ENCODE results near the gene NOS1AP. TPM values are rescaled to one million over a fixed set of nuclear protein-coding genes. Genes with fewer than 3 reads are reported as not detected.

NOS1AP gene
- total RNA-seq, 4 donors from 2014 or later, result 0.31 to 12.7 (median 1.7) TPM

- H3K27ac ChIP-seq, result no peak overlapping the region
- no peaks in the 10 kb centered on the region for H3K9me3 ChIP-seq
- intact Hi-C loops (cut with DNase I), result no loop called here
- H3K27me3 ChIP-seq, result no peaks in the 10 kb centered on the region
- WGBS, 2 donors, result 85 to 95% methylated on average over 3 of the region's 3 CpGs
- no peak overlapping the region for H3K4me3 ChIP-seq
- peaks cover 0 to 34% (median 11%) of the 10 kb centered on the region in 3 donors for H3K4me1 ChIP-seq
- no peak for DNase-seq
- no peaks in the 10 kb centered on the region for H3K36me3 ChIP-seq
- TF ChIP-seq CTCF (IDR thresholded peaks at IDR 0.05) (no peak), POLR2A (IDR thresholded peaks at IDR 0.05) (no peak)
Observed at GRCh38 chr1:162370721-162371120, 301.2 kb downstream of the NOS1AP start.

GRCh38 chr1:162371611-162372010 is 302.1 kb downstream of the NOS1AP start:
- Histone ChIP-seq H3K27me3 (no peaks in the 10 kb centered on the region), H3K9me3 (no peaks in the 10 kb centered on the region), H3K4me3 (no peak overlapping the region), H3K36me3 (no peaks in the 10 kb centered on the region), H3K4me1 (peaks cover 0 to 25% (median 8%) of the 10 kb centered on the region in 3 donors), H3K27ac (peak overlapping the region in 2 of 4 donors; percentile 18 to 22)
- DNase-seq, result no peak
- TF ChIP-seq CTCF (IDR thresholded peaks at IDR 0.05), result no peak
- no peak for TF ChIP-seq POLR2A (IDR thresholded peaks at IDR 0.05)
- intact Hi-C loops (cut with DNase I), result no loop called here
- WGBS, 2 donors, result 71 to 72% methylated on average over 6 of the region's 6 CpGs

- Histone ChIP-seq H3K4me3 (no peak overlapping the region), H3K27me3 (no peaks in the 10 kb centered on the region), H3K36me3 (no peaks in the 10 kb centered on the region), H3K4me1 (peaks cover 0 to 19% (median 8%) of the 10 kb centered on the region in 3 donors), H3K27ac (peak overlapping the region in 2 of 4 donors; percentile 18 to 22), H3K9me3 (no peaks in the 10 kb centered on the region)
- TF ChIP-seq POLR2A (IDR thresholded peaks at IDR 0.05) (no peak), CTCF (IDR thresholded peaks at IDR 0.05) (no peak)
- intact Hi-C loops (cut with DNase I), result no loop called here
- DNase-seq, result no peak
- WGBS, 2 donors, result 55 to 64% methylated on average over 10 to 12 of the region's 13 CpGs
Observed at GRCh38 chr1:162372159-162373071, 302.9 kb downstream of the NOS1AP start.

GRCh38 chr1:162373072-162373427 is 303.6 kb downstream of the NOS1AP start:
- no peak for TF ChIP-seq POLR2A (IDR thresholded peaks at IDR 0.05)
- TF ChIP-seq CTCF (IDR thresholded peaks at IDR 0.05), result no peak
- no peak overlapping the region for H3K4me3 ChIP-seq
- H3K27ac ChIP-seq, result no peak overlapping the region
- H3K4me1 ChIP-seq, result peaks cover 0 to 19% (median 8%) of the 10 kb centered on the region in 3 donors
- H3K36me3 ChIP-seq, result no peaks in the 10 kb centered on the region
- no peaks in the 10 kb centered on the region for H3K27me3 ChIP-seq
- 60 to 89% methylated on average over 1 of the region's 1 CpG for WGBS, 2 donors
- no peaks in the 10 kb centered on the region for H3K9me3 ChIP-seq
- intact Hi-C loops (cut with DNase I), result no loop called here
- DNase-seq, result no peak

- WGBS, 2 donors, result 77 to 92% methylated on average over 4 to 6 of the region's 8 CpGs
Observed at GRCh38 chr1:162373541-162374260, 304.2 kb downstream of the NOS1AP start.

More at GRCh38 chr1:162373541-162374260, 304.2 kb downstream of the NOS1AP start:
- no peak overlapping the region for H3K27ac ChIP-seq
- H3K36me3 ChIP-seq, result no peaks in the 10 kb centered on the region
- intact Hi-C loops (cut with DNase I), result no loop called here
- H3K27me3 ChIP-seq, result no peaks in the 10 kb centered on the region
- no peaks in the 10 kb centered on the region for H3K9me3 ChIP-seq
- TF ChIP-seq POLR2A (IDR thresholded peaks at IDR 0.05) (no peak), CTCF (IDR thresholded peaks at IDR 0.05) (no peak)
- peaks cover 0 to 19% (median 8%) of the 10 kb centered on the region in 3 donors for H3K4me1 ChIP-seq
- no peak overlapping the region for H3K4me3 ChIP-seq
- no peak for DNase-seq
